Measurements from ENCODE around the gene JMJD7.

- TF ChIP-seq CTCF (IDR thresholded peaks at IDR 0.05 in 8 of 11, conservative IDR thresholded peaks at IDR 0.05 in 3 of 11) (no peak), POLR2AphosphoS5 (IDR thresholded peaks at IDR 0.05) (peak in 1 of 3 donors; percentile 10), POLR2A (IDR thresholded peaks at IDR 0.05) (no peak)
These were observed 10.6 kb upstream of the JMJD7 start for GRCh38 chr15:41817327-41817726.
